Measurements from ENCODE around the gene CCDC6. TPM values are rescaled to one million over a fixed set of nuclear protein-coding genes. Genes with fewer than 3 reads are reported as not detected.

Gene CCDC6
- polyA plus RNA-seq, 1 donor from 2014 or later = 20.1 TPM

DNA sequence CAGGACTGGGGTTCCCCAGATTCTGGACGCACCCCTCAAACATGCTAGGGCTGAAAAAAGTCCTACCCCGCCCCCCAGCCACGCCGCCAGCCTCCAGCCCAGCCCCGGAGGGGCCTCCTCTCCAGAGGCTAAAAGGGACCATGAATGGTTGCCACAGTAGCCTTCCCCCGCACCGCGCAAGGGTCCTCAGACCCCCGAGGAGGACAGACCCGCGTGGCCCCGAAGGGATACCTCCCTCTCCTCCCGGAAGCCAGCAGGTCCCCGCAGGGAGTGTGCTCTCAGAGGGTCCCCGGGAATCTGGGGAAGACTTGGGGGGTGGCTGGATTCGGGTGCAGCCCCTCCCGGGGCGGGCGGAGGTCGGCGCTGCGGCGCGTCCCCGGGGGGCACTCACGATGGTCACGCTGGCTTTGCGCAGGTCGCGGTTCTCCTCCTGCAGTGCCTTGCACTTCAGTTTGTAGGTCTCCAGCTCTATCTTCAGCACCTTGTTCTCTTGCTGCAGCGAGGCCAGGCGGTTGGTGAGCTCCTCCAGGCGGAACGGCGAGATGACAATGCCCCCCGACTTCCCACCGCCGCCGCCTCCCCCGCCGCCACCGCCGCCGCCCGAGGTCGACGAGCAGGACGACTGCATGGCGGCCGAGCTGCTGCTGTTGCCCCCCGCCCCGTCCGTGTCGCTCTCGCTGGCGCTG lies 482 bp downstream of the CCDC6 start:
- Histone ChIP-seq H3K79me2 (replicated peaks; ENCODE audit: insufficient read depth, low read length) (peaks cover 50% of the 10 kb centered on the region), H3K9me2 (ENCODE audit: insufficient read depth, low read length) (no peaks in the 10 kb centered on the region), H2AFZ (ENCODE audit: low read depth, low read length) (peak overlapping the region; percentile 46), H3K4me2 (ENCODE audit: low read length) (peak overlapping the region; percentile 81), H4K20me1 (ENCODE audit: insufficient read depth) (peaks cover 3% of the 10 kb centered on the region), H3K36me3 (ENCODE audit: insufficient read depth, low read length) (no peaks in the 10 kb centered on the region), H3K27me3 (ENCODE audit: insufficient read depth, low read depth, low read length) (no peaks in the 10 kb centered on the region), H3K9me3 (ENCODE audit: low read length) (no peaks in the 10 kb centered on the region), H3K9ac (ENCODE audit: low read length) (peak overlapping the region; percentile 86), H3F3A (ENCODE audit: insufficient read depth, low read length, poor library complexity, severe bottlenecking) (no peaks in the 10 kb centered on the region), H3K4me3 (ENCODE audit: low read length) (peak overlapping the region; percentile 98), H3K27ac (ENCODE audit: low read length) (peak overlapping the region; percentile 79)
- TF ChIP-seq, protein P1, sequence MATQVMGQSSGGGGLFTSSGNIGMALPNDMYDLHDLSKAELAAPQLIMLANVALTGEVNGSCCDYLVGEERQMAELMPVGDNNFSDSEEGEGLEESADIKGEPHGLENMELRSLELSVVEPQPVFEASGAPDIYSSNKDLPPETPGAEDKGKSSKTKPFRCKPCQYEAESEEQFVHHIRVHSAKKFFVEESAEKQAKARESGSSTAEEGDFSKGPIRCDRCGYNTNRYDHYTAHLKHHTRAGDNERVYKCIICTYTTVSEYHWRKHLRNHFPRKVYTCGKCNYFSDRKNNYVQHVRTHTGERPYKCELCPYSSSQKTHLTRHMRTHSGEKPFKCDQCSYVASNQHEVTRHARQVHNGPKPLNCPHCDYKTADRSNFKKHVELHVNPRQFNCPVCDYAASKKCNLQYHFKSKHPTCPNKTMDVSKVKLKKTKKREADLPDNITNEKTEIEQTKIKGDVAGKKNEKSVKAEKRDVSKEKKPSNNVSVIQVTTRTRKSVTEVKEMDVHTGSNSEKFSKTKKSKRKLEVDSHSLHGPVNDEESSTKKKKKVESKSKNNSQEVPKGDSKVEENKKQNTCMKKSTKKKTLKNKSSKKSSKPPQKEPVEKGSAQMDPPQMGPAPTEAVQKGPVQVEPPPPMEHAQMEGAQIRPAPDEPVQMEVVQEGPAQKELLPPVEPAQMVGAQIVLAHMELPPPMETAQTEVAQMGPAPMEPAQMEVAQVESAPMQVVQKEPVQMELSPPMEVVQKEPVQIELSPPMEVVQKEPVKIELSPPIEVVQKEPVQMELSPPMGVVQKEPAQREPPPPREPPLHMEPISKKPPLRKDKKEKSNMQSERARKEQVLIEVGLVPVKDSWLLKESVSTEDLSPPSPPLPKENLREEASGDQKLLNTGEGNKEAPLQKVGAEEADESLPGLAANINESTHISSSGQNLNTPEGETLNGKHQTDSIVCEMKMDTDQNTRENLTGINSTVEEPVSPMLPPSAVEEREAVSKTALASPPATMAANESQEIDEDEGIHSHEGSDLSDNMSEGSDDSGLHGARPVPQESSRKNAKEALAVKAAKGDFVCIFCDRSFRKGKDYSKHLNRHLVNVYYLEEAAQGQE (IDR thresholded peaks at IDR 0.05; ENCODE audit: borderline replicate concordance) = no peak
- TF ChIP-seq POLR2AphosphoS5 (IDR thresholded peaks at IDR 0.05) (no peak), SMC3 (conservative IDR thresholded peaks at IDR 0.05; ENCODE audit: poor library complexity) (no peak), RAD21 (conservative IDR thresholded peaks at IDR 0.05) (no peak), MXI1 (conservative IDR thresholded peaks at IDR 0.05; ENCODE audit: poor library complexity, severe bottlenecking) (no peak), TAF1 (IDR thresholded peaks at IDR 0.05; ENCODE audit: low read depth) (no peak), EP300 (conservative IDR thresholded peaks at IDR 0.05; ENCODE audit: poor library complexity, severe bottlenecking) (no peak), EZH2 (IDR thresholded peaks at IDR 0.05; ENCODE audit: borderline replicate concordance, insufficient read depth, low read length, poor library complexity, severe bottlenecking) (no peak)
- TF ChIP-seq, protein P2, sequence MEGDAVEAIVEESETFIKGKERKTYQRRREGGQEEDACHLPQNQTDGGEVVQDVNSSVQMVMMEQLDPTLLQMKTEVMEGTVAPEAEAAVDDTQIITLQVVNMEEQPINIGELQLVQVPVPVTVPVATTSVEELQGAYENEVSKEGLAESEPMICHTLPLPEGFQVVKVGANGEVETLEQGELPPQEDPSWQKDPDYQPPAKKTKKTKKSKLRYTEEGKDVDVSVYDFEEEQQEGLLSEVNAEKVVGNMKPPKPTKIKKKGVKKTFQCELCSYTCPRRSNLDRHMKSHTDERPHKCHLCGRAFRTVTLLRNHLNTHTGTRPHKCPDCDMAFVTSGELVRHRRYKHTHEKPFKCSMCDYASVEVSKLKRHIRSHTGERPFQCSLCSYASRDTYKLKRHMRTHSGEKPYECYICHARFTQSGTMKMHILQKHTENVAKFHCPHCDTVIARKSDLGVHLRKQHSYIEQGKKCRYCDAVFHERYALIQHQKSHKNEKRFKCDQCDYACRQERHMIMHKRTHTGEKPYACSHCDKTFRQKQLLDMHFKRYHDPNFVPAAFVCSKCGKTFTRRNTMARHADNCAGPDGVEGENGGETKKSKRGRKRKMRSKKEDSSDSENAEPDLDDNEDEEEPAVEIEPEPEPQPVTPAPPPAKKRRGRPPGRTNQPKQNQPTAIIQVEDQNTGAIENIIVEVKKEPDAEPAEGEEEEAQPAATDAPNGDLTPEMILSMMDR (IDR thresholded peaks at IDR 0.05; ENCODE audit: poor library complexity, severe bottlenecking) = no peak

DNA sequence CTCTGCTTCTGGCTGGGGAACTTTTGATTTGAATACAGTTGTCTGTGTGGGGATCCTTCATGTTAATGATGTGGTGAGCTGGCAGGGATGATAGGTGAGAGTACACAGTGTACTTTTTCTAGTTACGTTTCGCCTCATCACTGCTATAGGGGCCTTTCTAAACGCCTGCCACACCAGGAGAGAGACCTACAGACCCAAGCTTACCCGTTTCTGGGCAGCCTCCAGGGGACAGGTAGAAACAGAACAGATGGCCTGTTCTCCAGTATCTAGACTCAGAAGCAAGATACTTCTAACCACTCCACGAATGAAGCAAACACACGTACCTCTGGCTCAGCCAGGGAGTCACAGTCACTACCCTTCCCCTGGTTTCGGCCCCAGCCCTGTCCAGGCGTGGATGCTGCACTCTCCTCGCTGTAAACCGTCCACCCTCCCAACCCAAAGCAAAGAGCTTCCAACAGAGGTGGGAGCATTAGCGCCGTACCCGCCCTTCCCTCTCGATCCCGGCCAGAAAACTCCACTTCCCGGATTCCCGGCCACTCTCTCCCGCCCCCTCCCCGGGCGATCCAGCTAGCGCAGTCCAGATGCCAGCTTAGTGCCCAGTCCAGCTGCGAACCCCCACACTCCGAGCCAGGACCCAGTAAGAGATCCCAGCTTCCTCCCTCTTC lies 1.2 kb downstream of the CCDC6 start:
- H3K9ac ChIP-seq (ENCODE audit: low read length) = peak overlapping the region; percentile 86
- H3K9me2 ChIP-seq (ENCODE audit: insufficient read depth, low read length) = no peaks in the 10 kb centered on the region
- no peaks in the 10 kb centered on the region for H3K27me3 ChIP-seq (ENCODE audit: insufficient read depth, low read depth, low read length)
- no peak overlapping the region for H2AFZ ChIP-seq (ENCODE audit: low read depth, low read length)
- H3K4me2 ChIP-seq (ENCODE audit: low read length) = peak overlapping the region; percentile 81
- no peaks in the 10 kb centered on the region for H3F3A ChIP-seq (ENCODE audit: insufficient read depth, low read length, poor library complexity, severe bottlenecking)
- peaks cover 3% of the 10 kb centered on the region for H4K20me1 ChIP-seq (ENCODE audit: insufficient read depth)
- no peaks in the 10 kb centered on the region for H3K9me3 ChIP-seq (ENCODE audit: low read length)
- TF ChIP-seq RAD21 (conservative IDR thresholded peaks at IDR 0.05) = no peak
- no peak for TF ChIP-seq MXI1 (conservative IDR thresholded peaks at IDR 0.05; ENCODE audit: poor library complexity, severe bottlenecking)
- no peak for TF ChIP-seq SMC3 (conservative IDR thresholded peaks at IDR 0.05; ENCODE audit: poor library complexity)
- TF ChIP-seq, protein P1 (IDR thresholded peaks at IDR 0.05; ENCODE audit: borderline replicate concordance) = no peak
- no peak for TF ChIP-seq EP300 (conservative IDR thresholded peaks at IDR 0.05; ENCODE audit: poor library complexity, severe bottlenecking)
- TF ChIP-seq TAF1 (IDR thresholded peaks at IDR 0.05; ENCODE audit: low read depth) = no peak
- TF ChIP-seq EZH2 (IDR thresholded peaks at IDR 0.05; ENCODE audit: borderline replicate concordance, insufficient read depth, low read length, poor library complexity, severe bottlenecking) = no peak
- TF ChIP-seq, protein P2 (IDR thresholded peaks at IDR 0.05; ENCODE audit: poor library complexity, severe bottlenecking) = no peak
- TF ChIP-seq POLR2AphosphoS5 (IDR thresholded peaks at IDR 0.05) = no peak
- peaks cover 54% of the 10 kb centered on the region for H3K79me2 ChIP-seq (replicated peaks; ENCODE audit: insufficient read depth, low read length)
- peak overlapping the region; percentile 79 for H3K27ac ChIP-seq (ENCODE audit: low read length)
- peak overlapping the region; percentile 98 for H3K4me3 ChIP-seq (ENCODE audit: low read length)
- H3K36me3 ChIP-seq (ENCODE audit: insufficient read depth, low read length) = no peaks in the 10 kb centered on the region

Data from neural cell (in vitro differentiated cells).